ENCODE data around the gene FTO.

FTO gene

DNA sequence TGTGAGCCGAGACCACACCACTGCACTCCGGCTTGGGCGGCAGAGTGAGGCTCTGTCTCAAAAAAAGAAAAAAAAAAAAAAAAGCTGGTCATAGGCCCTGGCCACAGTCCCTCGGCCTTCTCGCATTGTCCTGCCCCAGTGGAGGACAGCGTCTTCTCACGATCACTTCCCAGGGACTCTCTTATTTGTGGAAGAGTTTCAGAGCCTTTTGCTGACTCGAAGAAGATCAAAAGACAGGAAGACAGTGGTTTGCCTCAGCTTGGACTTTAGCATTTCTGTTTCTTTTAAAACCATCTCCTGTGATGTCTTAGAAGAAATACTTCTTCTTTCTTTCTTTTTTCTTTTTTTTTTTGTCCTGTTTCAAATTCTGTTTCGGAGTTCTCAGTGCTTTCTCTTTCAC, 210.0 kb downstream of the FTO start:
- no peak for DNase-seq (ENCODE audit: low spot score)
- TF ChIP-seq, protein P1, sequence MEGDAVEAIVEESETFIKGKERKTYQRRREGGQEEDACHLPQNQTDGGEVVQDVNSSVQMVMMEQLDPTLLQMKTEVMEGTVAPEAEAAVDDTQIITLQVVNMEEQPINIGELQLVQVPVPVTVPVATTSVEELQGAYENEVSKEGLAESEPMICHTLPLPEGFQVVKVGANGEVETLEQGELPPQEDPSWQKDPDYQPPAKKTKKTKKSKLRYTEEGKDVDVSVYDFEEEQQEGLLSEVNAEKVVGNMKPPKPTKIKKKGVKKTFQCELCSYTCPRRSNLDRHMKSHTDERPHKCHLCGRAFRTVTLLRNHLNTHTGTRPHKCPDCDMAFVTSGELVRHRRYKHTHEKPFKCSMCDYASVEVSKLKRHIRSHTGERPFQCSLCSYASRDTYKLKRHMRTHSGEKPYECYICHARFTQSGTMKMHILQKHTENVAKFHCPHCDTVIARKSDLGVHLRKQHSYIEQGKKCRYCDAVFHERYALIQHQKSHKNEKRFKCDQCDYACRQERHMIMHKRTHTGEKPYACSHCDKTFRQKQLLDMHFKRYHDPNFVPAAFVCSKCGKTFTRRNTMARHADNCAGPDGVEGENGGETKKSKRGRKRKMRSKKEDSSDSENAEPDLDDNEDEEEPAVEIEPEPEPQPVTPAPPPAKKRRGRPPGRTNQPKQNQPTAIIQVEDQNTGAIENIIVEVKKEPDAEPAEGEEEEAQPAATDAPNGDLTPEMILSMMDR (IDR thresholded peaks at IDR 0.05), result no peak
- Histone ChIP-seq H3K27ac (no peak overlapping the region), H3K4me3 (no peak overlapping the region)

DNA sequence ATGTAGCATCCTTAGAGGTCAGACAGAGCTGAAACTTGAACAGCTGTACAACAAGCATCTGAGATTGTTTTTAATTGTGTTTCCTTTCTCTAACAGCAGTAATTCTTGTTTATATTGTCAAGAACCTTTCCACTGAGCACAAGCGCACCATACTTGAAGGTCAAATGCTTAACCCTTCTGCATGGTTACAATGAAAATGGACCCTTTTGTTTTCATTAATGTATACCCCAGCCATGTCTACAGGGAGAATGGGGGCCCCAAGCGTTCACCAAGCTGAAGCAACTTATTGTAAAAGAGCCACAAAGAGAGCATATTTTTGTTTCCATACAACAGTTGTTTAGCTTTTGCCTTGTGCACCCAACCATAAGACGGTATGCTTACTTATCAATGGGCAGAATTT, 210.8 kb downstream of the FTO start:
- TF ChIP-seq, protein P1 (IDR thresholded peaks at IDR 0.05), result no peak
- H3K27ac ChIP-seq, result no peak overlapping the region
- DNase-seq (ENCODE audit: low spot score), result no peak
- no peak overlapping the region for H3K4me3 ChIP-seq

DNA sequence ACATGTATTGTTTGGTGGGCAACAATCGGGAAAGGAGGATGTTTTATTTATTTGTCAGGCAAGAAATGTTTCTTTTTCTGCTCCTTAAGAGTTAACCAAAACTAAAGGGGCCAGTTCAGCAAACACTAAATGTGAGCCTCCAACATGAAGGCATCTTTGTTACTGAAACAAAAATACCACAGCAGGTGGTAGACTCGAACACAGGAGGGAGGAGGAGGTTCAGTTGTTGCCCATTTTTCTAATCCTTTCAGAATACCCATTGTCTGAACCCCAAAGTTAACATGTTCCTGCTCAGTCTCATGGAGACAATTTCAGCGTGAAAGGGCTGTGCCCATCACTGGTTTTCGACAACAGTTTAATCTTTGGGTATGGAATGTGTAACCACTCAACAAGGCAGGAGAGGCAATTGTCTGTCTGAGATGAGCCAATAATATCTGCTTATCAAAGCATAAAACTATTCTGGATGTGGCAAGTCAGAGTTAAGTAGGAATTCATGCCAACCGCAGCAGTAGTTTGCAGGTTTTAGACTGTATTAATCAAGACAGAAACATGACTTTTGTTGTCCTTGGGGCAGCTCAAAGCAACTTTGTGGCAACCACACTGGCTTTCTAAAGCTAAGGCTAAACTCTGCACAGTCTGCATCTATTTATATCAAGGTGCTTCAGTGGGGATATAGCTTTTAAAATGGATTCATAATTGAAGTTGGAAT, 211.7 kb downstream of the FTO start:
- TF ChIP-seq, protein P1 (IDR thresholded peaks at IDR 0.05), result no peak
- Histone ChIP-seq H3K4me3 (no peak overlapping the region), H3K27ac (no peak overlapping the region)
- no peak for DNase-seq (ENCODE audit: low spot score)

DNA sequence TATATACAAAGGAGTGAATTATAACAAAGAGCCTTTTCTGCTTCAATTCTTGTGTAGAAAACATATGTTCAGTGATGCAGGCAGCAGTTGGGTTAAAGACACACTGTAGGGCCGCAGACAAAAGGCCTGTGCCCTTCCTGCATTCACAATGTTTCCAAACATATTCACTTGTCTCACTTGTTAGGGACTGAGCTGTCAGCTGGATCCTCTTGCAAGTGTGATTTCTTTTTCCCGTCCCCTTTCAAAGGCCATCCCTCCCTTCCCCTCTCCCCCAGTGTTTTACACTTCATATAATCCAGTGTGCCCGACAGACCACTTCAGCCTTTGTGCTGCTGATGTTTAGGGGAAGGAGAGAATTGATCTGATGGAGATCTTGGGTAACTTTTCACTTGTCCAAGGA, 217.0 kb downstream of the FTO start:
- TF ChIP-seq, protein P1 (IDR thresholded peaks at IDR 0.05), result no peak
- Histone ChIP-seq H3K4me3 (no peak overlapping the region), H3K27ac (no peak overlapping the region)
- no peak for DNase-seq (ENCODE audit: low spot score)

DNA sequence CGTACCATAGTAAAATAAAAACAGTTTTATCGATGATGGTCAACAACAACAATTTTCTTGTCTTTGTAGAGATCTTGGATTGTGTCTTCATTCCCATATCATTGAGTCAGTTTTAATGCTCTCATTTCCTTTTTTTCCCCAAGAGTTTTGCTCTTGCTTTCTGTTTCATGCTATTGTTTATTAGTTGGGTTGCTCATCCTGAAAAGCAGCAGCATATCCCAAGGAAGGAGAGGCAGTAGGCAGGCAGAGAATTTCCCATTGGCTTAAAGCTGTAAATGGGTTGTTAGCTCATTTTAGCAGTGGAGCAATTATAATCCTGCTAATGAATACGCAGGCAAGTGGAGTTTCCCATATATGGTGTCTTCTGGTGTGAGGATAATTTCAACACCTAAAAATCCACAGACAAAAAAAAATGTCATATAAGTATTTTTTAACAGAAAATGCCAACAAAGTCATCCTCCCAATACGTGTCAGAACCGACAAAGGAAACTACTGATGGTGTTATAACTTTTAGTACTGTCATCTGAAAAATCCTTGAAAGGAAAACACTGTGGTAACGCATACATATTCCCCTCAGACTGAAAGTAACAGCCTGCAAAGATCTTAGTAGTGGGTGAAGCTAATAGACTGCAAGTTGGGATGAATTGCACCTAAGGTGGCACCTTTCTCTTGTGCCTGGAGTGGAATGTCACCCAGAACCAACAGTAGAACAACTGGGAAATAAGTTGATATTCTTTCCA, 218.3 kb downstream of the FTO start:
- Histone ChIP-seq H3K27ac (no peak overlapping the region), H3K4me3 (no peak overlapping the region)
- DNase-seq (ENCODE audit: low spot score), result no peak
- TF ChIP-seq, protein P1 (IDR thresholded peaks at IDR 0.05), result no peak

DNA sequence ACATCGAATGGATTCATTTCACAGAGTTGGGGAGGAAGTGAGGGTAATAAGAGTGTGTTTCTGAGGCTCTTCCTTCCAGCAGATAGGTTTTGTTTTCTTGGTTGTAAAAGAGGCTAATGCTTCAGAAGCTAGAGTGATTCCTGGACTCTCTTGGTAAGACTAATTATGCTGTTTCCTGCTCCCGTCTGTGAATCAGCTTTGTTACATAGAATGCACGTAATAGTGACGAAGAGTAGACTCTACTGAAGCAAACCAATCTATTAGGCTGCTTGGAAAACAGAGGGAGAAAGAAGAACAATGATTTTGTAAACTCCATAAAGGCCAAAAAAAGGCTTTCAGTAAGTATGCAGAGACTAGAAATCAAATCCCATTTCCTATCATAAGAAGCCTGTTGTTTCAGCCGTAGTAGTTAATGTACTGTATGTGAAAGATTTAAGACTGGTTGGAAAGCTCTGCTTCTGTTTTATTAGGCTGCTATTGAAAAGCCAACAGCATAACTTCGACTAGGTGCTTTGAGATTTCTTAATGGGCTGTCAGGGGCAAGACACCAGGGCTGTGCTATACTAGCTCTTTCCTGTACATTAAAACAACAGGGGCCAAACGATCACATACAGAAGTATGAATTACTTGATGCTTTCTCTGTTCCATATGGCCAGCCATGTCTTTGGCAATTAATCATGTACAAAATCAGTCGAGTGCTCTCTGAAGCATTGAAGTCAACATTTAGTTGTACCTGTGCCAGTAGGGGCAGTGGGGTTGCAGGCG, 219.0 kb downstream of the FTO start:
- TF ChIP-seq, protein P1 (IDR thresholded peaks at IDR 0.05), result no peak
- H3K4me3 ChIP-seq, result no peak overlapping the region
- no peak for DNase-seq (ENCODE audit: low spot score)
- no peak overlapping the region for H3K27ac ChIP-seq
